GM12878 (cell line): ENCODE data around the gene SEC16A. TPM values are rescaled to one million over a fixed set of nuclear protein-coding genes. Genes with fewer than 3 reads are reported as not detected.

ENCODE experiments used
- ATAC-seq: fragments of 200-7000 bp; cut with Tn5 transposase; 3 replicates; pipeline ENCODE4 v1.9.1; 2020; ENCODE audit warnings: mild to moderate bottlenecking, moderate library complexity
- BruUV-seq: library from RNA; stranded (reverse); fragments of 400-500 nt; replicated peaks from 2 replicates; lab custom pipeline; 2021; lab: Mats Ljungman, UMichigan
- CTCF ChIA-PET: fragments of 300-600 bp; sonication (Branson Sonifier 250); formaldehyde crosslinking; extraction: SDS; loops from one replicate; lab custom pipeline; 2021; ENCODE audit warnings: inconsistent platforms; lab: Yijun Ruan, JAX
- POLR2A ChIA-PET: fragments of 350-600 bp; formaldehyde crosslinking; extraction: SDS; loops from one replicate; lab custom pipeline; 2021; ENCODE audit warnings: inconsistent platforms; lab: Charles Lee
- RAD21 ChIA-PET: fragments of 300-600 bp; sonication (Branson Sonifier 250); formaldehyde crosslinking; loops from one replicate; lab custom pipeline; 2023; ENCODE audit warnings: antibody characterized with exemption; ENCODE audit not compliant: unreplicated experiment; lab: Charles Lee
- SMC1A ChIA-PET: fragments of 300-600 bp; sonication (Branson Sonifier 250); formaldehyde crosslinking; loops from one replicate; lab custom pipeline; 2023; ENCODE audit not compliant: unreplicated experiment, uncharacterized antibody; lab: Charles Lee
- DNase-seq: peaks from one replicate; pipeline ENCODE4 v3.0.0-alpha.2; 2011; ENCODE audit warnings: low read depth, low spot score
- FAIRE-seq: peaks from 3 replicates; lab custom pipeline; 2011; peaks lifted over from hg19 to GRCh38; lab: Jason Lieb, UNC
- H2AFZ ChIP-seq: 2 replicates; pipeline ENCODE4 v1.6.0; 2011; ENCODE audit warnings: low read depth, low read length, control low read depth; ENCODE audit not compliant: control insufficient read depth
- H3K27ac ChIP-seq: 2 replicates; pipeline ENCODE4 v1.5.1; 2011; ENCODE audit warnings: control low read depth; ENCODE audit not compliant: control insufficient read depth, insufficient read depth
- H3K27me3 ChIP-seq, 2 experiments: replicated peaks in 1 of 2; 2 replicates each; pipeline versions ENCODE4 v1.6.0 to v1.6.1; 2011; ENCODE audit warnings: low read length in 1 of 2; ENCODE audit not compliant: control insufficient read depth in 2 of 2, insufficient read depth in 2 of 2
- H3K36me3 ChIP-seq, 2 experiments: 2 replicates each; pipeline ENCODE4 v1.5.1; 2011; ENCODE audit warnings: low read length in 1 of 2; ENCODE audit not compliant: control insufficient read depth in 2 of 2, insufficient read depth in 2 of 2
- H3K4me1 ChIP-seq: 2 replicates; pipeline ENCODE4 v1.6.1; 2011; ENCODE audit warnings: mild to moderate bottlenecking, low read length, moderate library complexity, mixed read lengths; ENCODE audit not compliant: control insufficient read depth, insufficient read depth
- H3K4me2 ChIP-seq: 2 replicates; pipeline ENCODE4 v1.6.0; 2011; ENCODE audit warnings: control low read depth; ENCODE audit not compliant: control insufficient read depth, insufficient read depth
- H3K4me3 ChIP-seq: fragments of 200-600 bp; sonication (generic); 2 replicates; pipeline ENCODE4 v1.5.1; 2016
- H3K79me2 ChIP-seq: 2 replicates; pipeline ENCODE4 v1.6.0; 2011; ENCODE audit warnings: low read length; ENCODE audit not compliant: control insufficient read depth, insufficient read depth
- H3K9ac ChIP-seq: 2 replicates; pipeline ENCODE4 v1.8.0; 2011; ENCODE audit warnings: low read length, control low read depth, mixed read lengths; ENCODE audit not compliant: control insufficient read depth, insufficient read depth
- H3K9me3 ChIP-seq: replicated peaks from 3 replicates; pipeline ENCODE4 v1.5.1; 2011; ENCODE audit warnings: mild to moderate bottlenecking, low read length; ENCODE audit not compliant: control insufficient read depth, insufficient read depth
- H4K20me1 ChIP-seq: 2 replicates; pipeline ENCODE4 v1.6.0; 2011; ENCODE audit not compliant: control insufficient read depth, insufficient read depth
- IKZF1 ChIP-seq: fragments of 450-650 bp; conservative IDR thresholded peaks from 2 replicates; pipeline ENCODE4 v1.6.1; 2017; ENCODE audit warnings: antibody characterized with exemption, mild to moderate bottlenecking
- WGBS: methylation state at CpG from one replicate; pipeline ENCODE4 v1.1.6; 2016; ENCODE audit warnings: low lambda C conversion rate; ENCODE audit not compliant: insufficient replicate concordance, insufficient coverage; ENCODE audit errors: missing lambda C conversion rate; 5-methylcytosine and 5-hydroxymethylcytosine counted together
- in situ Hi-C: fragments of 300-500 bp; cut with MboI; formaldehyde crosslinking; loops from 9 replicates; pipeline ENCODE4 v1.14.3; 2018; ENCODE audit warnings: mixed read lengths
- intact Hi-C: fragments of 100-400 bp; cut with micrococcal nuclease; formaldehyde crosslinking; loops from one replicate; pipeline ENCODE4 v1.14.2; 2022; ENCODE audit not compliant: unreplicated experiment
- polyA plus RNA-seq, 11 experiments: library from polyadenylated mRNA; depleted of rRNA in 4 of 11; unstranded in 6 of 11; stranded (reverse) in 5 of 11; fragments of >200 nt; fragmentation: Nextera tagmentation in 4 of 11; fragmentation: Illumina TruSeq in 1 of 11; extraction: Ambion mirVana in 4 of 11; extraction: Trizol in 1 of 11; gene quantifications; 1 replicate in 1 of 11; 2 replicates in 10 of 11; pipeline versions ENCODE4 v1.2.1 to v1.2.3, GENCODE V29; 2011 to 2016; ENCODE audit warnings: inconsistent platforms in 2 of 11, missing spikeins in 2 of 11, low read depth in 1 of 11
- total RNA-seq, 4 experiments: library from RNA; depleted of rRNA in 3 of 4; stranded (reverse); fragments of >200 nt in 3 of 4; fragmentation: Illumina TruSeq in 1 of 4; extraction: Trizol in 1 of 4; gene quantifications; 2 replicates each; pipeline versions ENCODE4 v1.2.1 to v1.2.3, GENCODE V29; 2013 to 2021
- TF ChIP-seq, protein P1 (sequence below): fragments of 150-350 bp; IDR thresholded peaks from 2 replicates; pipeline ENCODE4 v1.6.1; 2014; ENCODE audit warnings: mild to moderate bottlenecking, low read depth, low read length
- TF ChIP-seq, protein P2 (sequence below): IDR thresholded peaks from 2 replicates; pipeline ENCODE4 v1.6.1; 2011; ENCODE audit warnings: borderline replicate concordance, low read depth, mild to moderate bottlenecking, moderate library complexity, low read length; ENCODE audit not compliant: insufficient read depth, poor library complexity, severe bottlenecking

The SEC16A gene
- total and polyA plus RNA-seq, 10 of the 15 experiments (the other 5 are each of a cell fraction or from before 2014, with no cell fraction given): 9.9 to 59.1 (median 21.7) TPM

DNA sequence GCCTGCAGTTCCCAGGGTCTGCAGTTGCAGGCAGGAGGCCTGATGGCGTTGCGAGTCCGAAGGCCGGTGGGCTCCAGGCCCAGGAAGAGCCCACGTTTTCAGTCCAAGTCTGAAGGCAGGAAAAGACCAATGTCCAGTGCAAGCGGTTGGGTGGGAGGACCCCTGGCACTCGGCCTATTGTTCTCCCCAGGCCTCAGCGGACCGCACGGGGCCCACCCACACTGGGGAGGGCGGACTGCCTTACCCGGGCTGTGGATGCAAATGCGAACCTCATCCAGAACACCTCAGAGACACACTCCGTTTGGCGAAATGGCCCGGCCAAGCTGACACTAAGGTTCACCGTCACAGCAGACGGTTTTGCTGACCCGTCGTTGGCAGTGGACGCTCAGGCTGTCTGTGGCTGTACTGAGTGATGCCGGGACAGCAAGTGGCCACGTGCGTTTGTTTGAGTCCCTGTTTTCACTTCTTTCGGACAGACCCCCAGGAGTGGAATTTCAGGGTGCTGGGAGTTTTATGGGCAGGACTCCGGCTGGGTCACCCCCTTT is 10.2 kb upstream of the SEC16A start:
- Histone ChIP-seq H3K36me3 (peaks cover 0 to 10% of the 10 kb centered on the region in 2 experiments; a peak in 2 of 4 replicates), H3K79me2 (no peaks in the 10 kb centered on the region), H3K9ac (no peak overlapping the region), H3K27ac (no peak overlapping the region), H2AFZ (no peak overlapping the region), H3K27me3 (no peaks in the 10 kb centered on the region)
- RAD21 ChIA-PET: no interaction called here
- DNase-seq: no peak
- no peak for FAIRE-seq
- 81% methylated on average over 26 of the region's 26 CpGs for WGBS
- BruUV-seq: no TSS peak
- CTCF ChIA-PET: no interaction called here
- TF ChIP-seq, protein P1, sequence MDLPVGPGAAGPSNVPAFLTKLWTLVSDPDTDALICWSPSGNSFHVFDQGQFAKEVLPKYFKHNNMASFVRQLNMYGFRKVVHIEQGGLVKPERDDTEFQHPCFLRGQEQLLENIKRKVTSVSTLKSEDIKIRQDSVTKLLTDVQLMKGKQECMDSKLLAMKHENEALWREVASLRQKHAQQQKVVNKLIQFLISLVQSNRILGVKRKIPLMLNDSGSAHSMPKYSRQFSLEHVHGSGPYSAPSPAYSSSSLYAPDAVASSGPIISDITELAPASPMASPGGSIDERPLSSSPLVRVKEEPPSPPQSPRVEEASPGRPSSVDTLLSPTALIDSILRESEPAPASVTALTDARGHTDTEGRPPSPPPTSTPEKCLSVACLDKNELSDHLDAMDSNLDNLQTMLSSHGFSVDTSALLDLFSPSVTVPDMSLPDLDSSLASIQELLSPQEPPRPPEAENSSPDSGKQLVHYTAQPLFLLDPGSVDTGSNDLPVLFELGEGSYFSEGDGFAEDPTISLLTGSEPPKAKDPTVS: no peak
- TF ChIP-seq, protein P2, sequence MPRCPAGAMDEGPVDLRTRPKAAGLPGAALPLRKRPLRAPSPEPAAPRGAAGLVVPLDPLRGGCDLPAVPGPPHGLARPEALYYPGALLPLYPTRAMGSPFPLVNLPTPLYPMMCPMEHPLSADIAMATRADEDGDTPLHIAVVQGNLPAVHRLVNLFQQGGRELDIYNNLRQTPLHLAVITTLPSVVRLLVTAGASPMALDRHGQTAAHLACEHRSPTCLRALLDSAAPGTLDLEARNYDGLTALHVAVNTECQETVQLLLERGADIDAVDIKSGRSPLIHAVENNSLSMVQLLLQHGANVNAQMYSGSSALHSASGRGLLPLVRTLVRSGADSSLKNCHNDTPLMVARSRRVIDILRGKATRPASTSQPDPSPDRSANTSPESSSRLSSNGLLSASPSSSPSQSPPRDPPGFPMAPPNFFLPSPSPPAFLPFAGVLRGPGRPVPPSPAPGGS: peak; percentile 54
- TF ChIP-seq IKZF1: no peak
- TF ChIP-seq, all 136 proteins: peak for 1
- ChIA-PET POLR2A (no interaction called here), SMC1A (no interaction called here)
- H3K4me1 ChIP-seq: no peaks in the 10 kb centered on the region
- in situ Hi-C loops: loop anchor here (5.0 kb wide), 1 partner anchor 134 kb away; no protein-coding TSS in a partner anchor
- no peaks in the 10 kb centered on the region for H3K9me3 ChIP-seq
- intact Hi-C loops: no loop called here
- no peaks in the 10 kb centered on the region; the same call in 1 of the 2 replicates for H4K20me1 ChIP-seq
- H3K4me2 ChIP-seq: no peak overlapping the region
- ATAC-seq: no peak
- H3K4me3 ChIP-seq: no peak overlapping the region
